Thyroid gland (tissue), 4 donors: ENCODE results near the gene ACAN. TPM values are rescaled to one million over a fixed set of nuclear protein-coding genes. Genes with fewer than 3 reads are reported as not detected.
A peak's percentile ranks its signal among the peaks of the same experiment; 100 is the strongest.

Source experiments
- DNase-seq, 2 donors: peaks; one replicate each; pipeline ENCODE4 v3.0.0-alpha.2; 2019
- H3K27ac ChIP-seq, 3 donors: fragments of 200-600 bp; sonication (generic); 1 replicate in 2 of 3; 2 replicates in 1 of 3; pipeline ENCODE4 v1.5.1; 2016 to 2019; ENCODE audit warnings: mild to moderate bottlenecking in 1 of 3, moderate library complexity in 1 of 3
- H3K27me3 ChIP-seq: fragments of 200-600 bp; sonication (generic); one replicate; pipeline ENCODE4 v1.5.1; 2019
- H3K36me3 ChIP-seq, 2 donors: fragments of 200-600 bp; sonication (generic); one replicate each; pipeline ENCODE4 v1.5.1; 2016 to 2019
- H3K4me1 ChIP-seq, 2 donors: fragments of 200-600 bp; sonication (generic); one replicate each; pipeline ENCODE4 v1.5.1; 2017 to 2019
- H3K4me3 ChIP-seq, 3 donors: fragments of 200-600 bp; sonication (generic); replicated peaks in 1 of 3; 1 replicate in 2 of 3; 2 replicates in 1 of 3; pipeline ENCODE4 v1.5.1; 2016; ENCODE audit warnings: mild to moderate bottlenecking in 1 of 3
- H3K9me3 ChIP-seq: fragments of 200-600 bp; sonication (generic); one replicate; pipeline ENCODE4 v1.5.1; 2017
- CTCF ChIP-seq, 6 experiments: fragments of 200-600 bp in 3 of 6; fragments of 450-650 bp in 3 of 6; sonication (generic) in 3 of 6; IDR thresholded peaks; one replicate each; pipeline ENCODE4 v1.5.1; 2016 to 2019; ENCODE audit warnings: antibody characterized with exemption in 6 of 6, mild to moderate bottlenecking in 2 of 6, inconsistent platforms in 1 of 6, moderate library complexity in 1 of 6
- POLR2A ChIP-seq, 2 donors: fragments of 450-650 bp; IDR thresholded peaks; one replicate each; pipeline ENCODE4 v1.6.1; 2017; ENCODE audit warnings: antibody characterized with exemption in 2 of 2, mild to moderate bottlenecking in 2 of 2, moderate library complexity in 1 of 2
- WGBS, 2 donors: methylation state at CpG; one replicate each; pipeline ENCODE4 v1.1.5; 2017; 5-methylcytosine and 5-hydroxymethylcytosine counted together
- intact Hi-C: fragments of 100-400 bp; cut with DNase I; formaldehyde crosslinking; loops from one replicate; pipeline ENCODE4 v1.15.1; 2023
- total RNA-seq, 4 donors: library from RNA; depleted of rRNA; stranded (reverse); fragments of >200 nt; gene quantifications; one replicate each; pipeline ENCODE4 v1.2.3, GENCODE V29; 2016

The ACAN gene
- total RNA-seq, 4 donors from 2014 or later = 0.13 to 0.73 (median 0.25) TPM; not detected in 1

GRCh38 chr15:88912500-88912921, 109.3 kb downstream of the ACAN start:
- peak overlapping the region; percentile 47 to 68 (median 67) for H3K4me3 ChIP-seq
- DNase-seq = peak in 1 of 2 donors; percentile 10
- no peaks in the 10 kb centered on the region for H3K27me3 ChIP-seq
- H3K4me1 ChIP-seq = peaks cover 0 to 24% of the 10 kb centered on the region in 2 donors
- no peaks in the 10 kb centered on the region for H3K36me3 ChIP-seq
- 8 to 15% methylated on average over 13 to 14 of the region's 20 CpGs for WGBS, 2 donors
- no peak for TF ChIP-seq CTCF (IDR thresholded peaks at IDR 0.05)
- no peak for TF ChIP-seq POLR2A (IDR thresholded peaks at IDR 0.05)
- intact Hi-C loops = no loop called here
- peak overlapping the region; percentile 30 to 77 (median 76) for H3K27ac ChIP-seq
- H3K9me3 ChIP-seq = no peaks in the 10 kb centered on the region

DNA sequence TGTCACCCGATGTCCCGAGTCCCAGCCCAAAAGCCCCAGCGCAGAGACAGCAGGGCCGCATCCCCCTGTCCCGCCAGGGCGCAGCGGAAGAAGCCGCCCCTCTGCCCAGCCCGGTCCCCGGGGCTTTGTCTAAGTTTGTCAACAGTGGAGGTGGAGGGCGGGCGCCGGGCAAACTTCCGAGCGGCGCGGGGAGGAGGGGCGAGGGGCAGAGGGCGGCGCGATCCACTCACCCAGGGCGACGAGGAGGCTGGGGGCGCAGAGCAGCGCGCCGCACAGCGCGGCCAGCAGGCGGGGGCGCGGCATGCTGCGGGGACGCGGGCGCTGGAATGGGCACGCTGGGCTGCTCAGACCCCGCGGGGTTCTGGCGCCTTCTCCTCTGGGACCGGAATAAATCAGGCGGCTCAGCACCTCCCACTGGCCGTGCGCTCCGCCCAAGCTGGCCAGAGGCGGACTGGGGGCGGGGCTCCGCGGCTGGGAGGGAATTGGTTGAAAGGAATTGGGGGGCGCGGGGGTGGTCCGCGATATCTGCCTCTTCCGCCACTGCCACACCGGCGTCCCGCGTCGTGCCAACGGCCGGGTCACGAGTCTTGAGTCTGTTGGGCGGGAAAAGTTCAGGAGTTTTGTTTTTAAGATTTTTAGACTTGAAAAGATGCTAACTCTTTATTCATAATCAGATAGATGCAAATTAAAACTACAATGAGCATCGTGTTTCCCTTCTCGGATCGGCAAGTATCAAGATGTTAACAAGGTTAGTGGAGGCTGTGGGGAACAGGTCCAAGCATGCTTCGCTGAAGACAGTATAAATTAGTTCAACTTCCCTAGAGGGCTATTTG, 110.0 kb downstream of the ACAN start, which contains the start of gene MFGE8:
Gene MFGE8, minus strand, starts transcription at position 363 of the 833 bp plus-strand sequence. Its CDS starts 60 bp downstream, at position 303.
- H3K36me3 ChIP-seq = no peaks in the 10 kb centered on the region
- no peaks in the 10 kb centered on the region for H3K27me3 ChIP-seq
- intact Hi-C loops = no loop called here
- peaks cover 0 to 24% of the 10 kb centered on the region in 2 donors for H3K4me1 ChIP-seq
- peak within 1 kb of the TSS; percentile 30 to 77 (median 76) for H3K27ac ChIP-seq
- no peaks in the 10 kb centered on the region for H3K9me3 ChIP-seq
- peak within 1 kb of the TSS; percentile 47 to 68 (median 67) for H3K4me3 ChIP-seq
- DNase-seq = peak; percentile 66 to 67
- TF ChIP-seq CTCF (IDR thresholded peaks at IDR 0.05) (peak in 1 of 6 experiments; percentile 6), POLR2A (IDR thresholded peaks at IDR 0.05) (peak in 1 of 2 donors; percentile 66)
- 2% methylated on average over 22 to 44 of the region's 67 CpGs for WGBS, 2 donors

GRCh38 chr15:88913850-88914169, 110.6 kb downstream of the ACAN start:
- Histone ChIP-seq H3K27me3 (no peaks in the 10 kb centered on the region), H3K4me1 (peaks cover 0 to 24% of the 10 kb centered on the region in 2 donors), H3K27ac (no peak overlapping the region), H3K9me3 (no peaks in the 10 kb centered on the region), H3K4me3 (no peak overlapping the region), H3K36me3 (no peaks in the 10 kb centered on the region)
- intact Hi-C loops = no loop called here
- no peak for DNase-seq
- no peak for TF ChIP-seq CTCF (IDR thresholded peaks at IDR 0.05)
- TF ChIP-seq POLR2A (IDR thresholded peaks at IDR 0.05) = no peak
- WGBS, 2 donors = 70 to 71% methylated on average over 4 of the region's 4 CpGs

DNA sequence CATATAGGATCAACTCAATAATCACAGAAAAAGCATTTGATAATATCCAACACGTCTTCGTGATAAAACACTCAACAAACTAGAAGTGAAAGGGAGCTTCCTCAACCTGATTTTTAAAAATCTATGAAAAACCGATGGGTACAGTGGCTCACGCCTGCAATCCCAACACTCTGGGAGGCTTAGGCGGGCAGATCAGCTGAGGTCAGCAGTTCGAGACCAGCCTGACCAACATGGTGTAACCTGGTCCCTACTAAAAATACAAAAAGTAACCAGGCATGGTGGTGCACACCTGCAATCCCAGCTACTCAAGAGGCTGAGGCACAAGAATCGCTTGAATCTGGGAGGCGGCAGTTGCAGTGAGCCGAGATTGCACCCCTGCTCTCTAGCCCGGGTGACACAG, 112.1 kb downstream of the ACAN start:
- peaks cover 0 to 19% of the 10 kb centered on the region in 2 donors for H3K4me1 ChIP-seq
- 88 to 92% methylated on average over 10 of the region's 10 CpGs for WGBS, 2 donors

More for the DNA sequence above, 112.1 kb downstream of the ACAN start:
- Histone ChIP-seq H3K27me3 (no peaks in the 10 kb centered on the region), H3K36me3 (no peaks in the 10 kb centered on the region), H3K27ac (no peak overlapping the region), H3K9me3 (no peaks in the 10 kb centered on the region), H3K4me3 (no peak overlapping the region)
- DNase-seq = no peak
- intact Hi-C loops = no loop called here
- TF ChIP-seq POLR2A (IDR thresholded peaks at IDR 0.05) = no peak
- TF ChIP-seq CTCF (IDR thresholded peaks at IDR 0.05) = no peak
